ENCODE data around the gene IST1.

Gene IST1

DNA sequence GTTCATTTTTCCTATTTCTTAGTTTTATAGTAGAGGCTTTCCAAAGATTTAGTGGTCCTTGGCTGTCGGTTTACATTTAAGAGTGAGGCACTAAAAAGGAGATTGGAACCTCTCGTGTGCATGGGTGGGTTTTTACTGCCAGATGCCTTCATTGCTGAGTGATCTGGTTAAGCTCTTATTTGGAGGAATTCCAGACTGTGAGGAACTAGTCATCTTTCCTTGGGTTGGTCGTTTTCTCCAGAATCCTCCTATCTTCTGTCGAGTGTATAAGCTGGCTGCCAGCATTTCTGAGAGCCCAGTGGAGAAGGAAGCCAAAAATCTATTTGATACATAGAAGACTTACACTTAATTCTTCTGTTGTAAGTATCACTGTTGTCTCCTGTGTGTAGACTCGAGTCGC is 22.6 kb downstream of the IST1 start:
- no peak for DNase-seq (ENCODE audit: low read depth in 3 of 3)

DNA sequence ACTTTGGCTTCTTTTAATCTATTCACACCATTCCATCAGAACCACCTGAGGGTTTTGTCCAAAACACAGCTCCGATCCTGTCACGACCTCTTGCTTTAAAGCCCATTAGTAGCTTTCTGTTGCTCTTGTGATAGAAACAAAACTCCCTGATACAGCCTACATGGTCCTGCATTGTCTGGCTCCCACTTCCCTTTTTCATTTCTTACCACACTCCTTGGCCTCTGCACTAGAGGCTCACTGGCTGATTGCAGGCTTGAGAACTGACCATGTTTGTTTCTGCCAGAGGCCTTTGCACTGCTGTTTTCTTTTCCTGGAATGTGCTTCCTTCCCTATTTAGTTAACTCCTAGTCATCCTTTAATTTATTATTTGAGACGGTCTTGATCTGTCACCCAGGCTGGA is 23.7 kb downstream of the IST1 start:
- DNase-seq (ENCODE audit: low read depth in 3 of 3), result no peak

DNA sequence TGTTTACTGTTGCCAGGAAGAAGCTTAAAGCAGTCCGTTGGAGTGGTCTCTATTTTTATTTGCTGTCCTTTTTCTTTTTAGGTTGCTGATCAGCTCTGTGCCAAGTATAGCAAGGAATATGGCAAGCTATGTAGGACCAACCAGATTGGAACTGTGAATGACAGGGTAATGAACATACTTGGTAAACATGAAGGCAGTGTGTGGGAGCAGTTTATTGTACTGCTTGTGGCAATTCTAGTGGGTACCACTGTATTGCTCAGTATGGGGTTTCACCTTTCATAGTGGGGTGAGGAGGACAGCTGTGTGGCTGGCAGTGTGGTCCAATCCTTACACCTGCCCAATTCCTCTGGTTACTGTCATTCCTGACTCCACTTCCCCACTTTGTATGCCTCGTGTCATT is 25.3 kb downstream of the IST1 start:
- DNase-seq (ENCODE audit: low read depth in 3 of 3), result no peak

DNA sequence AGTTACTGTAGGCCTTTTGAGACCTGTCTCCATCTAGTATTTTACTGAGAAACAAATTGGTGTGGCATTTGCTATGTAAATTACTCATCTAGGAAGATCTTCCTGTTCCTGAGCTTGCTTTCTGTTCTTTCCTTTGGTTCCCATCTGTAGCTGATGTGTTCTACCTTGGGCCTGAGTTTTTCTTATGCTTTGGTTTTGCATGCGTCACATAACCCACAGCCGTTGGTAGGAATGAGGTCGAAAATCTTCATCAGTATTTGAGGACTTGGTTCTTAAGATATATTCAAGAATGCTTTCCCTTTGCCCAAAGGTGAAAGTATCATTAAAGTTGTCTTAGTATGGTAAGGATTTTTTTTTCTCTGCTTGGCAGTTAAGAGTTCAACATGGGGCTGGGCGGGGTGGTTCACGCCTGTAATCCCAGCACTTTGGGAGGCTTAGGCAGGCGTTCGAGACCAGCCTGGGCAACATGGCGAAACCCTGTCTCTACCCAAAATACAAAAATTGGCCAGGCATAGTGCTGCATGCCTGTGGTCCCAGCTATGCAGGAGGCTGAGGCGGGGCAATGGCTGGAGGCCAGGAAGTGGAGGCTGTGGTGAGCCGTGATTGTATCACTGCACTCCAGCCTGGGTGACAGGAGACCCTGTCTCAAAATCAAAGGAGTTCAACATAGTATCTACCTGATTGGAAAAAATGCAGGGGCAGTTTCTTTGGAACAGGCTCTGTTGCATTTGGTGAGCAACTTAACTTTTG is 28.8 kb downstream of the IST1 start:
- DNase-seq (ENCODE audit: low read depth in 3 of 3), result no peak

DNA sequence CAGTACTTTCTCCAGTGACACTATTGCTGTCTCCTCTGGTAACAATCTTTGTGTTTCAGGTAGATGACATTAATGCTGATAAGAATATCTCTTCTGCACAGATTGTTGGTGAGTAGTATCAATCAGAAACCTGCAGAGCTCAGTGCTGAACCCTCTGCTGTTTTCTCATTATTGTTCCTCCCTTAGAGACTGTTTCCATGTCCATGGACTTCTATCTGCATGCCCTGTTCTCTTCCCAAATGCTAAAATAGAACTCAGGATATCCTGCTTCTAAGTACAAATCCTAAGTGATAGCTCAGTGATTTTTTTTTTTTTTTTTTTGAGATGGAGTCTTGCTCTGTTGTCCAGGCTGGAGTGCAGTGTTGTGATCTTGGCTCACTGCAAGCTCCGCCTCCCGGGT is 29.4 kb downstream of the IST1 start:
- DNase-seq (ENCODE audit: low read depth in 3 of 3), result no peak

DNA sequence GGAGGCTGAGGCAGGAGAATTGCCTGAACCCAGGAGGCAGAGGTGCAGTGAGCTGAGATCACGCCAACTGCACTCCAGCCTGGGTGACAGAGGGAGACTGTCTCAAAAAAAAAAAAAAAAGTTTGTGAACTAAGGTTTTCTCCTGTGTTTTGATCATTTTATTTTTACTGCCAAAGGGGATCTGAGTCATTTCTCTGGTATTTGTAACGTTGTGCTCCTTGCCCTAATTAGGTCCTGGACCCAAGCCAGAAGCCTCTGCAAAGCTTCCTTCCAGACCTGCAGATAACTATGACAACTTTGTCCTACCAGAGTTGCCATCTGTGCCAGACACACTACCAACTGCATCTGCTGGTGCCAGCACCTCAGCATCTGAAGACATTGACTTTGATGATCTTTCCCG is 32.1 kb downstream of the IST1 start:
- DNase-seq (ENCODE audit: low read depth in 3 of 3), result no peak

DNA sequence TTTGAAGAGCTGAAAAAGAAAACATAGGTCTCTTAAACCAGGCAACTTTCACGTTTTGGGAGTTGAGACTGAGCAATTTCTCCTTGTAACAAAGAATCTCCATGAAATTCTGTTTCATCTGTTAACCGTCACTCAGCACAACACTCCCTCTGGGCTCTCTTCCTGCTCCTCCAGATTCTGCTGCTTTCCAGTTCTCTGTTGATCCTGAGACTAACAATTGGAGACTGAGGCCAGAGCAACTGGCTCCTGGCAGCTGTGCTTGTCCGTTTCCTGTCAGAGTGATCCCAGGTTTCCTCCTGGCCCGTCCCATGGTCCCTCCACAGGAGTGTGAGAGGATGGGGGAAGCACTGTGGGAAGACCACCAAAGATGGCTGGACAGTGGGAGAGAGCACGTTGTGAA is 32.5 kb downstream of the IST1 start:
- no peak for DNase-seq (ENCODE audit: low read depth in 3 of 3)

DNA sequence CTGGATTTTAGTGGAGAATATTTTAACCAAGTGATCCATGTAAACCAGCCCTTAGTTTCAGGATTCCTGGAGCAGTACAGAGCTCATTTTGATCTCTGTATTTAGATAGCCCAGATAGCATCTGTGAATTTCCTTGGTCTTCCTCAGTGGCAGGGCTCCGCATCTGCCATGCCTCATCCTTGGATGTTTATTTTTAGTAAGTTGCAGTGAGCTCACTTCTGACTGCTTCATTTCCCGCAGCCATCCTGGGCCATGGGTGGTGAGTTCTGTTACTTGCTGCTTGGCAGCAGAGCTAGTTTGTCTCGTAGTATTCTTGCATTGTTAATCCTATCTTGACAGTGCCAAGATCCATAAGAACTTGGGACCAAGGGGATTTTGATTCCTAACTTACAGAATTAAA is 33.7 kb downstream of the IST1 start:
- no peak for DNase-seq (ENCODE audit: low read depth in 3 of 3)

DNA sequence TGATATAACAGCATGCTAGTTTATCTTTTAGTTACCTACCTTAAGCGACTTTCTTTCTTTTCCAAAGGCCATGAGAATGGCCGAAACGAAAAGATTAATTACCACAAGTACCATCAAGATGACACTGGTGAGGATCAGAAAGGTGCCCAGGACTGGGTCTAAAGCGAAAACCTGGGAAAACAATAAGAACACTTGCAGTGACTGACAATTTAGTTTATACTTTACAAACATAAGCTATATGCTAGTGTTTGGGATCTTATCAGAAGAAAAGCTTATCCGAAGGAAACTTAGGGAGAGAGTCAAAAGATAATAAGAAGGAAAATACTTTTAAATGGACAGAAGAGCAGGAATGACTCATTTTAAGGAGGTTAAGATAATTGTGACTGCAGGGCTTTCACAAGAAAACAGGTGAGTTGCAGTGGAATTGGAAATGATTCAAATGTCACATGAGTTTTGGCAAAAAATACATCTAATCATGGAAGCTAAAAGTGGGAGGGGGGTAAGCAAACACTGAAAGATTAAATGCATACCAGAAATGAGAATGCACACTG is 34.8 kb downstream of the IST1 start:
- no peak for DNase-seq (ENCODE audit: low read depth in 3 of 3)

DNA sequence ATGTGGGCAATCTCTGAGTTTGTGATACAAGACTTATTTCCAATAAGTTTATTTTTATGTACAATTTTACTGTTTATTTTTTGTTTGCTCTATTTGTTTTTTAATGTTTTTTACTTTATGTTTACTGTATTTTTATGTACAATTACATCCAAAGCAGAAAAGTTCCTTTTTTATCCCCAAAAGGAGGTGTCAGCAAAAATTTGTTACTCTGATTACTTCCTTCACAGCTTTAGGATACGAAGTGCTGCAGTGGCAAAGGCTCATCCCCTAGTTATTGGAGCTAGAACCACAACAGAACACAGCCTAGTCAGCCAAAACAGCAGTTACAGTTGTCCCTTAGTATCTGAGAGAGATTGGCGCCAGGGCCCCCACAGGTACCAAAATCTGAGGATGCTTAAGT is 35.7 kb downstream of the IST1 start:
- no peak for DNase-seq (ENCODE audit: low read depth in 3 of 3)

DNA sequence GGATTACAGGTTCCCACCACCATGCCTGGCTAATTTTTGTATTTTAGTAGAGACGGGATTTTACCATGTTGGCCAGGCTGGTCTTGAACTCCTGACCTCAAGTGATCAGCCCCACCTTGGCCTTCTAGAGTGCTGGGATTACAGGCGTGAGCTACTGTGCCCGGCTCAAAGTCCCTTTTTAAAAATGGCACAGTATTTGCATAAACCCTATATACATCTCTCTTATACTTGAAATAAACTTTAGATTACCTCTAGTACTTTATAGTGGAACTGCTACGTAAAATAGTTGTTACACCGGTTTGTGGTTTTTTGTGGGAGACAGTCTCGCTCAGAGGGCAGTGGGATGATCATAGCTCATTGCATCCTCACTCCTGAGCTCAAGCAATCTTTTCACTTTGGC is 36.3 kb downstream of the IST1 start:
- no peak for DNase-seq (ENCODE audit: low read depth in 3 of 3)

DNA sequence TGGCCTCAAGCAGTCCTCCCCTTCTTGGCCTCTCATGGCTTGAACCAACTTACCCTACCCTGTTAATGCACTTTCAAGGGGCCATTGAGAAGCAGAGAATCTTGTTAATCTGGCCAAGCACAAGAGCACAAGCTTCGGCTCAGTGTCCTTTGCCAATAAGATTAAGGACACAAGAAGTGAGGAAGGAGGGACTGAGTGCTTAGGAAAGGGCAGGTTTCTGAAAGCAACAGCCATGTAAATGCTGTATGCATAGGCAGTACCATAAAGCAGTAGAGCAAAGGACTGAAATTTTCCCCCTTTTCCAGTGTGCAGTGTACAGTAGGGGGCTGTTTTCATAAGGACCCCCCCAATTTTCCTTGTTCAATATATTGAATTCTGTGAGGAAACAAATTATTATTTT is 37.7 kb downstream of the IST1 start:
- DNase-seq (ENCODE audit: low read depth in 3 of 3), result no peak

DNA sequence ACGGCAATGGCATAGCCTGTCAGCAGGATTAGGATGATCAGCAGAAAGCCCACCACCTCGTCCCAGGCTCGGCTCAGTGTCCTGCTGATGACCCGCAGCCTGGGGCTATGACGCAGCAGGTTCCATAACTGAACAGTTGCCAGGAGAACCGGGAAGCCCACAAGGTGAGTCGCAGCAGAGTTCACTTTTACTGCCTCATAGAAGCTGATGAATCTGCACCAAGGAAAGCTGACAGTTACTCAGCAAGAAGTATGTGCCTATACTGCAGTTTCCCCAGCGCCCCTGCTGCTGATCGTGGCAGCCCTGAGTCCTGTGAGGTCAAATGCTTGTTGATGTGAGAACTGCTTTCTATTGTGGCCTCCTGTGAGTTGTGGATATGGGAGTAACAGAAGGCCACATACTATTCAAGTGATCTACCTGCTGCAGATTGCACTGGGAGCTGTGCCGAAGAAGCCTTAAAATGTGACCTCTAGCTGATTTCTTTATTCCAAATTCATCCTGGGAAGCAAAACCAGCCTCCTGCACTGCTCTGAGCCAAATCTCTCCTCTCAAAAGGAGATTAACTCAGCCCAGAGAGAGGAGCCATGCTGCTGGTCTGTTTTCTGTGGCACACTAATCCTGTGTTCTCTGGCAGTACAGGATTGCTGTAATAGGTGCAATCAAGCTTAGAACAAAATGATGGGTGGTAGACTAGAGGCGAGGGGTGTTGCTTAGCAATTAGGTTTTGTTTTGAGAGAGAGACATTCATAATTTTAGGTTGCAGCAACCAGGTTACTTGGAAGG is 38.8 kb downstream of the IST1 start:
- DNase-seq (ENCODE audit: low read depth in 3 of 3), result no peak

DNA sequence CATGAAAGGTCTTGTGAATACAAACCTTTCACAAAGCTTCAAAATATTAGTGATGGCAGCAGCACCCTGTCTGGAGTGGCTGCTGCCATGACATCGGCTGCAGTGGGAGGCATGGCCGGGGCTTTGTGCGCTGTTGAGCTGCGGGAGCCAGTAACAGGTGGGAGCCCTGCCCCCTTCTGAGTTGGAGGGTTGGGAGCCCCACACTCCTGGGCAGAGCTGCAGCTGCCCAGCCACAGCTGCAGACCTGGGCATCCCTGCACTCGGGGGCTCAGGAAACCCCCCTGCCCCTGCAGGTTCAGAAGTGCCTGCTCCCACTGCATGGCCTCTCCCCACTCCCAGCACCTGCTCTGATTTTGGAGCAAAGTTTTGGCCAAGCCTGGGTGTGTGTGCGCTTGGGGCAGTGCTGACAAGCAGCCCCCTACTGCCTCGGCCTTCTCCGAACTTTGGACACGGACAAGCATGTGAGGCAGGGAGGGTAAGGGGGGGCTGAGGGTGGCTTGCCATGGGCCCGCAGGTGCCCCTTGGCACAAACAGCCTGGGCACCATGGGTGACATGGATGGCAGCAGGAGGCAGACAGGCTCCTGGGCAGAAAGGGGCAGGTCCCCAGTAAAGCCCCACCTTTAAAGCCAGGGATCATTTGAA is 42.7 kb downstream of the IST1 start:
- no peak for DNase-seq (ENCODE audit: low read depth in 3 of 3)

DNA sequence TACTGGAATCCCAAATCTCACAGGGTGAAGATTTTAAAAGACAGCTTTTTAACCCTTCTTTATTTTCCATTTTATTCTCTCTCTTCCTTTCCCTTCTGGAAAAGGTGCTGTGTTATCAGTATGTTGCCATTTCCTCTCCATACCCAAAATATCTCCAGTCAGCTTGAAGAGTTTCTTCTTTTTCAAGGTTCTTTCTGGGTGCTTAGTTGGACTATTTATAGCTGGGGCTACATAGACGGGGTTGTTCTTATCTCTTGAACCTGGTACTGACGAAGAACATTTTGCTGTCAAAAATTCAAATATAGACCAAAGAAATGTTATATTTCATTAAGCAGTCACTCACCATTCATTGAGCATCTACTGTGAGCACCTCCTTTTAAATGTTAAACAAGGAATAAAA is 48.6 kb downstream of the IST1 start:
- no peak for DNase-seq (ENCODE audit: low read depth in 3 of 3)

DNA sequence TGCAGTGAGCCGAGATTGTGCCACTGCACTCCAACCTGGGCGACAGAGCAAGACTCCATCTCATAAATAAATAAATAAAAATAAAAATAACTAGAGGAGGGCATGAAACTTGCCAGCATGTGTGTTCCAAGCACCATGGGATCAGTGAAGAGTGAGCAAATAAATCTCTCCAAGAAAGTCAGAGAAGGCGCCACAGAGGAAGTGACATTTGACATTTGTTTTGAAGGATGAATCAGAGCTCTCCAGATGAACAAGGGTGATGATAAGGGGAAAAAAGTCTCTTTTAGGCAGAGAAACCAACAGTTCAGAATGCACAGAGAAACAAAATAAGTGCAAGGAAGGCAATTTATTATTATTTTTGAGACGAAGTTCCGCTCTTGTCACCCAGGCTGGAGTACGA is 50.3 kb downstream of the IST1 start:
- DNase-seq (ENCODE audit: low read depth in 3 of 3), result no peak

DNA sequence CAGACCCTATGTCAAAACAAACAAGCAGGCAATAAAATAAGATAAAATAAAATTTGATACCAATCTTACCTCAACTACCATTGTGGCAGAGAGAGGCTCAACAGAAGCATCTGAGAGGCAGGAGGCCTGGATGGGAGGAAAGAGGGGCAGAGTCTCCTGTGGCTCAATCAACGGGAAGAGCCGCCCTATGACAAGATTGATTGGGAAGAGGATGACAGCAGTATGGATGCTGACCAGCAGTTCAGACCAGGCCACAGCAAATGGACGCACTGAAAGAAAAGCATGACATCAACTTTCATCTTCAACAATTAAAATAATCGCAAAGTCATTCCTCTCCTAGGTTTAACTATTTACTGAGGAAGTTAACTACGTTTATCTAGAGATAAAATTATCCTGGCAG is 57.5 kb downstream of the IST1 start:
- no peak for DNase-seq (ENCODE audit: low read depth in 3 of 3)

DNA sequence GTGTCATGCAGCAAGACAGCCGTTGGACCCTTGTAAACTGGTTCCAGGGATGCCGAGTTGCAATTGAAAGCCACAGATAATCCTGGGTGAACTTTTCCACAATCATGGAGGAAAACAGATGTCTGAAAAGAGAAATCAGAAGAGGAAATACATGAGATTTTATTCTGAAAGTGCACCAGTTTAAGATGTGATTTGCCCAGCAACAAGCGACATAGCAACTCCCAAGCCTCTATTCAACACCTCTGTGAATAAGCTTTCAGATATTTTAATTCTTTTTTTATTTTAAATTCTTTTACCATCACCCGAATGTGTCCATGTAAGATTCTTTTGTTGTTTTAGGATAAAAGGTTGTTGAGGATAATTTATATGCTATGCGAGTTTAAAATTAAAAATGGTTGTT is 58.8 kb downstream of the IST1 start:
- DNase-seq (ENCODE audit: low read depth in 3 of 3), result no peak

DNA sequence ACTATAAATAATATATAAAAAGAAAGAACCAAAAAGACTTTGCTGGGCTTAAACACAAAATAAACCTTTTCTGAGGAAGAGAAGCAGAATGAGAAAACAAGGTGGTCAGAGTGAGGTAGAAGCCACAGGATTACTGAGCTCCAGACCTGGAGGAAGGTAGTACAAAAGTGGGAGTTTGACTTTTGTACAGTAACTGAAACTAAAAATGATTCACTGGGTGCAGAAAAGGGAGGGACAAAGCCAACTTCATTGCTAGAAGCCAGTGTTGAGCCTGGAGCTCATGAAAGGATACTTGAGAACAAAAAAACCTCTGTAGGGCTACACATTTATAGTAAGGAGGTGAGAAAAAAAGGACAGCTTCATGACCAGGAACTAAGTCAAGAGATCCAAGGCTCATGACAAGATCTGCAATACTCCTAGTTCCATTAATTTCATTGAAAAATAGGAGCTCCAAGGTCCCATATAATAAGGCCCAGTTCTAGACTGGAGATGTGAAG is 59.4 kb downstream of the IST1 start:
- DNase-seq (ENCODE audit: low read depth in 3 of 3), result no peak

DNA sequence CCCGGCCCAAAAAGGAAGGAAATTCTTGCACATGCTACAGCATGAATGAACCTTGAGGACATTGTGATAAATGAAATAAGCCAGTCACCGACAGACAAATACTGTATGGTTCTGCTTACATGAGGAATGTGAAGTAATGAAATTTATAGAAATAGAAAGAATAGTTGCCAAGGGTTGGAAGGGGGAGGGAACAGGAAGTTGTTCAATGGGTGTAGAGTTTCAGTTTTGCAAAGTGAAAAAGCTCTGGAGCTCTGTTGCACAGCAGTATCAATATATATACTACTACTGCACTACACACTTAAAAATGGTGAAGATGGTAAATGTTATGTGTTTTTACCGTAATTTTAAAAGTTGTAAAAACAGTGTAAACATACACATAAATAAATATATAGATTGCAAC is 61.2 kb downstream of the IST1 start:
- no peak for DNase-seq (ENCODE audit: low read depth in 3 of 3)

DNA sequence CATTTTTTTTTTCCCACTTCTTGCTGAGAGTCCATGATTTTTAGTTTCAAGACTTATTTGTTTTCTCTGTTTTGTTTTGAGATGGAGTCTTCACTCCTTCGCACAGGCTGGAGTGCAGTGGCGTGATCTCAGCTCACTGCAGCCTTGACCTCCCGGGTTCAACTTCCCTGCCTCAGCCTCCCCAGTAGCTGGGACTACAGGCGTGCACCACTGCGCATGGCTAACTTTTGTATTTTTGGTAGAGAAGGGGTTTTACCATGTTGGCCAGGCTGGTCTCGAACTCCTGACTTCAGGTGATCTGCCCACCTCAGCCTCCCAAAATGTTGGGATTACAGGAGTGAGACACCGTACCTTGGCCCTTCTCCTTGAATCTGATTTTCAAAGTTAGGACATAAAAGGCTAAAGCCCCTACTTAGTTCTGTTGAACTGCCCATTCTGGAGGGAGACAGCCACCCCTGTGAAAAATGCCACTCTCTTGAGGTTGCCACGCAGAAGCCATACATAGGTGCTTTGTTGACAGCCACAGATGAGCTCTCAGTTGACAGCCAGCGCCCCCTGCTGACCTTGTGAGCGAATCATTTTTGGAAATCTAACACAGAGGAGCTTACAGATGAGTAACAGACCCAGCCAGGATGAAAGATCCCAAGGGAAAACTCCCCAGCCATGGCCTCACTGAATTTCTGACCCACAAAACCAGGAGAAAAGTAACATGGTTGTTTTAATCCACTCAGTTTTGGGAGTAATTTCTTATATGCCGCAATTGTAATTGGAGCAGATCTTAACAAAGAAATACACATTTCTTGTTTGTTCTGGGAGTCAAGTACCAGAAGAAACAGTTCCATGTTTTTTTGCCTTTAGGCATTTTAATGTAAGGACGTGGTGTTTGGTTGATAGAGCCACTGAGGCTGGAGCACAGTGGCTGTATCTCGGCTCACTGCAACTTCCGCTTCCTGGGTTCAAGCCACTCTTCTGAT is 66.0 kb downstream of the IST1 start:
- DNase-seq (ENCODE audit: low read depth in 3 of 3), result peak; percentile 61 to 70 (median 64)

Data from stimulated activated CD4-positive, alpha-beta T cell treated with anti-CD3 and anti-CD28 coated beads, TNF-alpha, amount 100 ng/mL, for 4 hours (primary cell).